ENCODE measurements around the gene FTCDNL1. TPM values are rescaled to one million over a fixed set of nuclear protein-coding genes. Genes with fewer than 3 reads are reported as not detected.

The FTCDNL1 gene
- polyA plus RNA-seq, 3 donors = 2.4 to 7.3 (median 4.1) TPM

- H3K4me3 ChIP-seq (replicated peaks in 1 of 3; ENCODE audit: low read depth in 2 of 3, low read length in 3 of 3) = no peak overlapping the region
- no peak overlapping the region for H3K27ac Mint-ChIP-seq
Observed at GRCh38 chr2:199717587-199717907, 133.4 kb downstream of the FTCDNL1 start.

GRCh38 chr2:199716807-199717586 lies 134.0 kb downstream of the FTCDNL1 start:
- no peak overlapping the region for H3K9ac ChIP-seq (ENCODE audit: insufficient read depth, low read length, poor library complexity, severe bottlenecking)
- H3K4me2 ChIP-seq (replicated peaks; ENCODE audit: extremely low read depth, low read length, poor library complexity, severe bottlenecking) = no peak overlapping the region

More at GRCh38 chr2:199717587-199717907, 133.4 kb downstream of the FTCDNL1 start:
- no peaks in the 10 kb centered on the region for H4K20me1 ChIP-seq (ENCODE audit: insufficient read depth, low read length)
- H3K4me1 Mint-ChIP-seq = peaks cover 21% of the 10 kb centered on the region
- no peak overlapping the region for H3K4me2 ChIP-seq (replicated peaks; ENCODE audit: extremely low read depth, low read length, poor library complexity, severe bottlenecking)
- H3K4me1 ChIP-seq (ENCODE audit: control insufficient read depth in 1 of 2, insufficient read depth in 2 of 2, low read length in 2 of 2) = peaks cover 7 to 10% of the 10 kb centered on the region in 2 donors
- H2AFZ ChIP-seq (ENCODE audit: insufficient read depth, low read depth, low read length, poor library complexity, severe bottlenecking) = no peak overlapping the region
- peaks cover 0 to 2% of the 10 kb centered on the region in 2 donors for H3K9me3 ChIP-seq (replicated peaks in 1 of 2; ENCODE audit: control insufficient read depth in 1 of 2, insufficient read depth in 1 of 2, low read length in 2 of 2)
- peaks cover 0 to 9% (median 5%) of the 10 kb centered on the region in 7 donors for H3K9me3 Mint-ChIP-seq
- intact Hi-C loops (cut with micrococcal nuclease) = no loop called here
- H3K27ac ChIP-seq (ENCODE audit: low read depth in 1 of 2, low read length in 2 of 2) = no peak overlapping the region
- H3K36me3 Mint-ChIP-seq = no peaks in the 10 kb centered on the region
- no peaks in the 10 kb centered on the region for H3K27me3 ChIP-seq (ENCODE audit: control insufficient read depth in 2 of 2, insufficient read depth in 2 of 2, low read length in 2 of 2)
- no peak for DNase-seq
- TF ChIP-seq CTCF (IDR thresholded peaks at IDR 0.05) = no peak
- H3K4me3 Mint-ChIP-seq = no peak overlapping the region
- no peaks in the 10 kb centered on the region for H3K79me2 ChIP-seq (ENCODE audit: insufficient read depth, low read length)
- peaks cover 0 to 5% (median 0%) of the 10 kb centered on the region in 3 donors for H3K27me3 Mint-ChIP-seq (ENCODE audit: low read depth in 3 of 3)
- no peak overlapping the region for H3K9ac ChIP-seq (ENCODE audit: insufficient read depth, low read length, poor library complexity, severe bottlenecking)
- no peaks in the 10 kb centered on the region for H3K36me3 ChIP-seq (replicated peaks in 1 of 2; ENCODE audit: control insufficient read depth in 1 of 2, insufficient read depth in 2 of 2, low read length in 2 of 2)

More at GRCh38 chr2:199716807-199717586, 134.0 kb downstream of the FTCDNL1 start:
- H3K4me3 ChIP-seq (replicated peaks in 1 of 3; ENCODE audit: low read depth in 2 of 3, low read length in 3 of 3) = no peak overlapping the region
- Mint-ChIP-seq H3K4me3 (peak overlapping the region in 1 of 2 donors; percentile 9), H3K4me1 (peaks cover 21% of the 10 kb centered on the region), H3K27ac (peak overlapping the region in 1 of 7 donors; percentile 2), H3K36me3 (no peaks in the 10 kb centered on the region), H3K27me3 (ENCODE audit: low read depth in 3 of 3) (peaks cover 0 to 4% (median 0%) of the 10 kb centered on the region in 3 donors), H3K9me3 (peaks cover 0 to 7% (median 4%) of the 10 kb centered on the region in 7 donors)
- H4K20me1 ChIP-seq (ENCODE audit: insufficient read depth, low read length) = no peaks in the 10 kb centered on the region
- H3K79me2 ChIP-seq (ENCODE audit: insufficient read depth, low read length) = no peaks in the 10 kb centered on the region
- no CpG with 5 or more reads among the region's 4 CpGs for WGBS (ENCODE audit: insufficient coverage)
- no peak overlapping the region for H3K27ac ChIP-seq (ENCODE audit: low read depth in 1 of 2, low read length in 2 of 2)
- peaks cover 0 to 2% of the 10 kb centered on the region in 2 donors for H3K9me3 ChIP-seq (replicated peaks in 1 of 2; ENCODE audit: control insufficient read depth in 1 of 2, insufficient read depth in 1 of 2, low read length in 2 of 2)
- intact Hi-C loops (cut with micrococcal nuclease) = no loop called here
- H3K36me3 ChIP-seq (replicated peaks in 1 of 2; ENCODE audit: control insufficient read depth in 1 of 2, insufficient read depth in 2 of 2, low read length in 2 of 2) = no peaks in the 10 kb centered on the region
- DNase-seq = no peak
- H2AFZ ChIP-seq (ENCODE audit: insufficient read depth, low read depth, low read length, poor library complexity, severe bottlenecking) = peak overlapping the region; percentile 37
- TF ChIP-seq CTCF (IDR thresholded peaks at IDR 0.05) = no peak
- peaks cover 7 to 10% of the 10 kb centered on the region in 2 donors for H3K4me1 ChIP-seq (ENCODE audit: control insufficient read depth in 1 of 2, insufficient read depth in 2 of 2, low read length in 2 of 2)
- no peaks in the 10 kb centered on the region for H3K27me3 ChIP-seq (ENCODE audit: control insufficient read depth in 2 of 2, insufficient read depth in 2 of 2, low read length in 2 of 2)

Measured in CD14-positive monocyte (primary cell).